GM18517 (cell line): ENCODE results near the gene GRM7.
"Not testable (repeated sequence)": the region's sequence is repeated elsewhere in the genome, so short reads cannot be mapped to it uniquely, and the experiment has no call there.

Experiments
- ATAC-seq: cut with Tn5 transposase; IDR thresholded peaks from one replicate; pipeline ENCODE4 v1.9.1; 2021; ENCODE audit warnings: mild to moderate bottlenecking, moderate library complexity; ENCODE audit not compliant: unreplicated experiment

The GRM7 gene

GRCh38 chr3:6860954-6861624 is at the start of gene GRM7:
GRM7 (plus strand) TSS chr3:6861115.
- ATAC-seq = no peak

- no peak for ATAC-seq
Measured at GRCh38 chr3:6821411-6821810, 39.5 kb upstream of the GRM7 start.

- ATAC-seq = no peak
Measured at GRCh38 chr3:6825524-6825923, 35.4 kb upstream of the GRM7 start.

GRCh38 chr3:6827453-6827852 is 33.5 kb upstream of the GRM7 start:
- no peak for ATAC-seq

GRCh38 chr3:6844723-6845122 is 16.2 kb upstream of the GRM7 start:
- ATAC-seq = no peak

- no peak for ATAC-seq
Measured at GRCh38 chr3:6854184-6854583, 6.7 kb upstream of the GRM7 start.

- ATAC-seq = no peak
Measured at GRCh38 chr3:6857510-6857909, 3.4 kb upstream of the GRM7 start.

GRCh38 chr3:6860149-6860953 is 564 bp upstream of the GRM7 start:
- ATAC-seq = no peak

- ATAC-seq = no peak
Measured at GRCh38 chr3:6861625-6862000, 698 bp downstream of the GRM7 start.

GRCh38 chr3:6862041-6862879 is 1.3 kb downstream of the GRM7 start:
- no peak for ATAC-seq

GRCh38 chr3:6862880-6863195 is 1.9 kb downstream of the GRM7 start:
- no peak for ATAC-seq

GRCh38 chr3:6867269-6867668 is 6.4 kb downstream of the GRM7 start:
- no peak for ATAC-seq

- no peak for ATAC-seq
Measured at GRCh38 chr3:6878731-6879130, 17.8 kb downstream of the GRM7 start.

- ATAC-seq = no peak
Measured at GRCh38 chr3:6912240-6912639, 51.3 kb downstream of the GRM7 start.

- no peak for ATAC-seq
Measured at GRCh38 chr3:6915898-6916297, 55.0 kb downstream of the GRM7 start.

- no peak for ATAC-seq
Measured at GRCh38 chr3:6921066-6921465, 60.2 kb downstream of the GRM7 start.

- ATAC-seq = no peak
Measured at GRCh38 chr3:6921876-6922275, 61.0 kb downstream of the GRM7 start.

GRCh38 chr3:6928064-6928463 is 67.1 kb downstream of the GRM7 start:
- ATAC-seq = no peak

- no peak for ATAC-seq
Measured at GRCh38 chr3:6929918-6930317, 69.0 kb downstream of the GRM7 start.

GRCh38 chr3:6935418-6935817 is 74.5 kb downstream of the GRM7 start:
- not testable (repeated sequence) for ATAC-seq

- no peak for ATAC-seq
Measured at GRCh38 chr3:6935970-6936369, 75.1 kb downstream of the GRM7 start.

- no peak for ATAC-seq
Measured at GRCh38 chr3:6962801-6963200, 101.9 kb downstream of the GRM7 start.
